KMS-11 (cell line): ENCODE measurements around the gene CADM4.
A peak's percentile ranks its signal among the peaks of the same experiment; 100 is the strongest.

Source experiments
- H2AFZ ChIP-seq: fragments of 200-600 bp; sonication (generic); 2 replicates; pipeline ENCODE4 v1.6.1; 2016; ENCODE audit warnings: antibody characterized with exemption, mixed run types, low read depth
- H3K27ac ChIP-seq: fragments of 200-600 bp; sonication (generic); 2 replicates; pipeline ENCODE4 v1.6.1; 2016; ENCODE audit warnings: mild to moderate bottlenecking, mixed run types
- H3K27me3 ChIP-seq: fragments of 200-600 bp; sonication (generic); 2 replicates; pipeline ENCODE4 v1.6.1; 2017; ENCODE audit warnings: mild to moderate bottlenecking, low read depth, mixed run types, moderate library complexity; ENCODE audit not compliant: insufficient read depth
- H3K36me3 ChIP-seq: fragments of 200-600 bp; sonication (generic); 2 replicates; pipeline ENCODE4 v1.6.1; 2017; ENCODE audit warnings: mild to moderate bottlenecking, mixed run types; ENCODE audit not compliant: insufficient read depth
- H3K4me1 ChIP-seq: fragments of 200-600 bp; sonication (generic); 2 replicates; pipeline ENCODE4 v1.6.1; 2016; ENCODE audit warnings: mild to moderate bottlenecking, low read depth, mixed run types; ENCODE audit not compliant: poor library complexity, severe bottlenecking
- H3K4me2 ChIP-seq: fragments of 200-600 bp; sonication (generic); 2 replicates; pipeline ENCODE4 v1.7.0; 2016; ENCODE audit warnings: mild to moderate bottlenecking, mixed run types
- H3K4me3 ChIP-seq: fragments of 200-600 bp; sonication (generic); IDR thresholded peaks from 2 replicates; pipeline ENCODE4 v1.6.1; 2017; ENCODE audit warnings: low read depth, low read length, mixed read lengths; ENCODE audit not compliant: insufficient read depth
- H3K79me2 ChIP-seq: fragments of 200-600 bp; sonication (generic); 2 replicates; pipeline ENCODE4 v1.6.1; 2016; ENCODE audit warnings: low read depth, mixed run types; ENCODE audit not compliant: insufficient read depth
- H3K9ac ChIP-seq: fragments of 200-600 bp; sonication (generic); 2 replicates; pipeline ENCODE4 v1.6.1; 2016; ENCODE audit warnings: mild to moderate bottlenecking, mixed run types
- H4K20me1 ChIP-seq: fragments of 200-600 bp; sonication (generic); 2 replicates; pipeline ENCODE4 v1.6.1; 2016; ENCODE audit warnings: mild to moderate bottlenecking, mixed run types; ENCODE audit not compliant: insufficient read depth
- CTCF ChIP-seq: fragments of 200-600 bp; sonication (generic); conservative IDR thresholded peaks from 2 replicates; pipeline ENCODE4 v1.6.1; 2017; ENCODE audit warnings: low read depth, mild to moderate bottlenecking, antibody characterized with exemption, low read length, moderate library complexity, mixed read lengths

CADM4 gene

GRCh38 chr19:43675906-43676305 lies 36.3 kb upstream of the CADM4 start:
- Histone ChIP-seq H3K9ac (no peak overlapping the region), H3K36me3 (no peaks in the 10 kb centered on the region), H3K27ac (no peak overlapping the region), H3K79me2 (no peaks in the 10 kb centered on the region), H2AFZ (peak overlapping the region; percentile 38; the same call in 1 of the 2 replicates), H3K27me3 (no peaks in the 10 kb centered on the region), H3K4me1 (peaks cover 5% of the 10 kb centered on the region), H4K20me1 (no peaks in the 10 kb centered on the region), H3K4me3 (no peak overlapping the region), H3K4me2 (peak overlapping the region; percentile 47; the same call in 1 of the 2 replicates)
- TF ChIP-seq CTCF, result no peak

GRCh38 chr19:43675269-43675879 lies 35.7 kb upstream of the CADM4 start:
- Histone ChIP-seq H3K36me3 (no peaks in the 10 kb centered on the region), H3K27ac (no peak overlapping the region; the same call in 1 of the 2 replicates), H3K27me3 (no peaks in the 10 kb centered on the region), H4K20me1 (no peaks in the 10 kb centered on the region), H2AFZ (peak overlapping the region; percentile 38), H3K4me2 (peak overlapping the region; percentile 47; the same call in 1 of the 2 replicates), H3K4me1 (peaks cover 5% of the 10 kb centered on the region), H3K4me3 (no peak overlapping the region), H3K79me2 (no peaks in the 10 kb centered on the region), H3K9ac (no peak overlapping the region)
- no peak for TF ChIP-seq CTCF

GRCh38 chr19:43674596-43674995 lies 34.9 kb upstream of the CADM4 start:
- no peak for TF ChIP-seq CTCF
- H4K20me1 ChIP-seq, result no peaks in the 10 kb centered on the region
- peak overlapping the region; percentile 47; the same call in 1 of the 2 replicates for H3K4me2 ChIP-seq
- no peak overlapping the region for H3K4me3 ChIP-seq
- H3K27ac ChIP-seq, result no peak overlapping the region
- no peaks in the 10 kb centered on the region for H3K36me3 ChIP-seq
- H2AFZ ChIP-seq, result no peak overlapping the region
- H3K79me2 ChIP-seq, result no peaks in the 10 kb centered on the region
- H3K9ac ChIP-seq, result no peak overlapping the region
- peaks cover 5% of the 10 kb centered on the region for H3K4me1 ChIP-seq
- H3K27me3 ChIP-seq, result no peaks in the 10 kb centered on the region

GRCh38 chr19:43674183-43674582 lies 34.5 kb upstream of the CADM4 start:
- Histone ChIP-seq H3K4me3 (no peak overlapping the region), H3K4me2 (no peak overlapping the region), H3K36me3 (no peaks in the 10 kb centered on the region), H3K9ac (no peak overlapping the region), H2AFZ (no peak overlapping the region), H4K20me1 (no peaks in the 10 kb centered on the region), H3K4me1 (peaks cover 5% of the 10 kb centered on the region), H3K27me3 (no peaks in the 10 kb centered on the region), H3K79me2 (no peaks in the 10 kb centered on the region), H3K27ac (no peak overlapping the region)
- no peak for TF ChIP-seq CTCF
